Endothelial cell (in vitro differentiated cells): ENCODE data around the gene KLHL33. TPM values are rescaled to one million over a fixed set of nuclear protein-coding genes. Genes with fewer than 3 reads are reported as not detected.
A peak's percentile ranks its signal among the peaks of the same experiment; 100 is the strongest.

Experiments used
- DNase-seq: peaks from one replicate; pipeline ENCODE4 v3.0.0; 2021; ENCODE audit warnings: low spot score
- H3K27ac Mint-ChIP-seq: one replicate; pipeline ENCODE4 v1.8.0; 2021; ENCODE audit warnings: mixed read lengths, inconsistent platforms; ENCODE audit not compliant: unreplicated experiment
- H3K27me3 Mint-ChIP-seq: one replicate; pipeline ENCODE4 v1.8.0; 2021; ENCODE audit warnings: mild to moderate bottlenecking, moderate library complexity, mixed read lengths, inconsistent platforms; ENCODE audit not compliant: unreplicated experiment
- H3K36me3 Mint-ChIP-seq: one replicate; pipeline ENCODE4 v1.8.0; 2021; ENCODE audit warnings: mild to moderate bottlenecking, low read depth, mixed read lengths, inconsistent platforms; ENCODE audit not compliant: unreplicated experiment
- H3K4me1 Mint-ChIP-seq: one replicate; pipeline ENCODE4 v1.8.0; 2021; ENCODE audit warnings: mild to moderate bottlenecking, mixed read lengths, inconsistent platforms; ENCODE audit not compliant: unreplicated experiment
- H3K4me3 Mint-ChIP-seq: one replicate; pipeline ENCODE4 v1.8.0; 2021; ENCODE audit warnings: mild to moderate bottlenecking, mixed read lengths, inconsistent platforms; ENCODE audit not compliant: unreplicated experiment
- H3K9me3 Mint-ChIP-seq: one replicate; pipeline ENCODE4 v1.8.0; 2021; ENCODE audit warnings: mixed read lengths, inconsistent platforms; ENCODE audit not compliant: unreplicated experiment
- total RNA-seq: library from RNA; stranded (reverse); fragmentation: NEBNext Ultra II Directional; extraction: Animal tissue kit (Norgen Biotek cat#: 25700); gene quantifications from one replicate; pipeline ENCODE4 v1.2.1, GENCODE V29; 2021; ENCODE audit not compliant: unreplicated experiment
- TF ChIP-seq, protein P1 (sequence below): fragments of 200-600 bp; sonication (generic); IDR thresholded peaks from one replicate; pipeline ENCODE4 v1.5.0; 2021; ENCODE audit warnings: antibody characterized with exemption; ENCODE audit not compliant: unreplicated experiment

Gene KLHL33
- total RNA-seq, 1 donor from 2014 or later = 0.08 TPM

DNA sequence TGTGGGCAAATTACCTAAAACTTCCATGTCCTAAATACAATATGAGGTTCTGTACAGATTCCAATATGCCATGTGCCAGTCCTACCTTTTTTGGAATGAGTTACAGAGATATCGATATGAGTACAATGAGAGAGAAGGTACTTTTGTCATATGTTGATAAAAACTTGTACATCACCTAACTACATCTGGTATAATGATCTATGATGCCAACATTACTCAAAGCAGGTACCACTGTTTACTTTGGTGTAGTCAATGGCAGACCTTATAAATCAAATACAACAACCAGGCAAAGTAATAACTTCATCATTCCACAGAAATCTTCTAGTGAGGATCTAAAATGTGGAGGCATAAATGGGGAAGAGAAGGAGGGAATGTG, 35.4 kb downstream of the KLHL33 start:
- peaks cover 1% of the 10 kb centered on the region for H3K27me3 Mint-ChIP-seq
- no peak overlapping the region for H3K4me3 Mint-ChIP-seq
- TF ChIP-seq, protein P1, sequence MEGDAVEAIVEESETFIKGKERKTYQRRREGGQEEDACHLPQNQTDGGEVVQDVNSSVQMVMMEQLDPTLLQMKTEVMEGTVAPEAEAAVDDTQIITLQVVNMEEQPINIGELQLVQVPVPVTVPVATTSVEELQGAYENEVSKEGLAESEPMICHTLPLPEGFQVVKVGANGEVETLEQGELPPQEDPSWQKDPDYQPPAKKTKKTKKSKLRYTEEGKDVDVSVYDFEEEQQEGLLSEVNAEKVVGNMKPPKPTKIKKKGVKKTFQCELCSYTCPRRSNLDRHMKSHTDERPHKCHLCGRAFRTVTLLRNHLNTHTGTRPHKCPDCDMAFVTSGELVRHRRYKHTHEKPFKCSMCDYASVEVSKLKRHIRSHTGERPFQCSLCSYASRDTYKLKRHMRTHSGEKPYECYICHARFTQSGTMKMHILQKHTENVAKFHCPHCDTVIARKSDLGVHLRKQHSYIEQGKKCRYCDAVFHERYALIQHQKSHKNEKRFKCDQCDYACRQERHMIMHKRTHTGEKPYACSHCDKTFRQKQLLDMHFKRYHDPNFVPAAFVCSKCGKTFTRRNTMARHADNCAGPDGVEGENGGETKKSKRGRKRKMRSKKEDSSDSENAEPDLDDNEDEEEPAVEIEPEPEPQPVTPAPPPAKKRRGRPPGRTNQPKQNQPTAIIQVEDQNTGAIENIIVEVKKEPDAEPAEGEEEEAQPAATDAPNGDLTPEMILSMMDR = no peak
- no peaks in the 10 kb centered on the region for H3K9me3 Mint-ChIP-seq
- H3K27ac Mint-ChIP-seq = no peak overlapping the region
- H3K4me1 Mint-ChIP-seq = no peaks in the 10 kb centered on the region
- no peak for DNase-seq
- peaks cover 49% of the 10 kb centered on the region for H3K36me3 Mint-ChIP-seq

DNA sequence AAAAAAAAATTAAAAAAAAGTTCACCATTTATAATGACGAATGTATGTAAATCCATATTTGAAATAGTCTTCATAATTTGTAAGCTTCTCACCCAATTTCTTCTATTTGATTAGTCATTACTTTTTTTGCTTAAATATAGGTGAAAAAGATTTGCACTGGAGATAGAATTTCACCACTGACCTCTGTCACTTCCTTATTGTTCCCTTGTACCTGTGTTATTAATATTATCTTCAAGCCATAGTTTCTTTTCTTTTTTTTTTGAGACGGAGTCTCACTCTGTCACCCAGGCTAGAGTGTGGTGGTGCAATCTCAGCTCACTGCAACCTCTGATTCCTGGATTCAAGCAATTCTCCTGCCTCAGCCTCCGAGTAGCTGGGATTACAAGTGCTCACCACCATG, 38.5 kb downstream of the KLHL33 start:
- Mint-ChIP-seq H3K27me3 (no peaks in the 10 kb centered on the region), H3K4me3 (no peak overlapping the region), H3K36me3 (peaks cover 40% of the 10 kb centered on the region)

DNA sequence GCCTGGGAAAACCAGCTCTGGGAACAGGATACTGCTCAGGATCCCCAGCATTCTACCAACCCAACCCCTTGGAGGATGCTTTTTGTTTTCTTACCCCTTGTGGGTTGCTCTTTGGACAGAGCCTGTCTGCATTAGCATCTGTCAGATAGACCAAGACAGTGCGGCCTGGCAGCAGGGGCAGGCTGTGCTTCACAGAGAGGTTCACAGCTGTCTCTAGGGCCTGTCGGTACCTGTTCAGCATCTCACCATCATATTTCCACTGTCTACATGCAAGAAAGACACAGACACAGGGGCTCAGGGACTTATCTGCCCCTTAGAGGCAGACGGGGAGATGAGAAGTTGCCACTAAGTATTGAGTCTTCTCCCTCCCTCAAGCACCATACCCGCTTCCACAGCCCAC, 44.5 kb downstream of the KLHL33 start:
- Mint-ChIP-seq H3K36me3 (peaks cover 45% of the 10 kb centered on the region), H3K27me3 (no peaks in the 10 kb centered on the region), H3K27ac (no peak overlapping the region), H3K4me1 (no peaks in the 10 kb centered on the region), H3K9me3 (no peaks in the 10 kb centered on the region), H3K4me3 (no peak overlapping the region)
- DNase-seq = no peak
- TF ChIP-seq, protein P1 = no peak

More for the DNA sequence above, 38.5 kb downstream of the KLHL33 start:
- no peak for DNase-seq
- Mint-ChIP-seq H3K27ac (no peak overlapping the region), H3K9me3 (no peaks in the 10 kb centered on the region), H3K4me1 (no peaks in the 10 kb centered on the region)
- TF ChIP-seq, protein P1 = no peak

DNA sequence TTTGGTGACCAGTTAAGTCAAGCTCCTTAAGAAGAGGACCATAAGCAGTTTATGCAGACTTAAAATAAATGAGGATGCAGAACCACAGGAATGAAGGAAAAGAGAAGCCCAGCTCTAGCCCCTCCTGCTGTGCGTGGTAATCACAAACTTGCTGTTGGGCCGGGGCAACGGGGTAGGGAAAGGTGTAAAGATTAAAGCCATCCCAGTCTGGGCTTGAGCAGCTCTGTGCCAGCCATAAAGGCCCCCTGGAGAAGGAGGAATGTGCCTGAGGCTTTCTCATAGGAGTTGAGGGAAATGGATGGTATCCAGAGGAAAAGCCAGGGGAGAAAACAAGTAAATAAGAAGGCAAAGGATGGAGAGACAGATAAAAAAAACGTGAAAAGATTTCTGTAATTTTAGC, 47.8 kb downstream of the KLHL33 start:
- Mint-ChIP-seq H3K27me3 (peaks cover 2% of the 10 kb centered on the region), H3K4me1 (no peaks in the 10 kb centered on the region), H3K9me3 (no peaks in the 10 kb centered on the region), H3K27ac (no peak overlapping the region), H3K4me3 (peak overlapping the region; percentile 49), H3K36me3 (peaks cover 52% of the 10 kb centered on the region)
- DNase-seq = no peak
- TF ChIP-seq, protein P1 = no peak

DNA sequence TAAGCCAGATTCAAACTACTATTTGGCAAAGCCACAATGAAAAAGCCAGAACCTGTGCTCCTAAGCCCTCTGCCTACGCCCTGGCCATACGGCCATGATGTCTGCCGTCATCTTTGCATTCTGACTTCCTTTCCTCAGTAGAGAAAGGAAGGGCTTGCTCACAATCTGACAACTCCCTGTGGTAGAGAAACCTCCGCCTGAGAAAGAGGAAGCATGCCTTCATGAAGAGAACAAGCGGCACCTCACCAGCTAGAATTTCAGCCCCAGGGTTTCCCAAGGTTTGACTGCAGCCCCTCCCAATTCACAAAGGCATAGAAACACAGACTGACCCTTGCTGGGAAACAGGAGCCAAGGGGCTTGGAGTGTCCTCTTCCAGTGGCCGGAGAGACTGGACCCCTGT, 48.4 kb downstream of the KLHL33 start:
- Mint-ChIP-seq H3K4me1 (no peaks in the 10 kb centered on the region), H3K36me3 (peaks cover 58% of the 10 kb centered on the region), H3K9me3 (no peaks in the 10 kb centered on the region)

More for the DNA sequence above, 48.4 kb downstream of the KLHL33 start:
- Mint-ChIP-seq H3K4me3 (peak overlapping the region; percentile 49), H3K27ac (no peak overlapping the region), H3K27me3 (peaks cover 2% of the 10 kb centered on the region)
- TF ChIP-seq, protein P1 = no peak
- no peak for DNase-seq
